ENCODE results near the gene JPT1. TPM values are rescaled to one million over a fixed set of nuclear protein-coding genes. Genes with fewer than 3 reads are reported as not detected.
A peak's percentile ranks its signal among the peaks of the same experiment; 100 is the strongest.
"Not testable (repeated sequence)": the region's sequence is repeated elsewhere in the genome, so short reads cannot be mapped to it uniquely, and the experiment has no call there.

Gene JPT1
- total RNA-seq, 1 experiment from 2014 or later: 341 TPM

- no peak for TF ChIP-seq ZNF396 (CRISPR knock-in tag; IDR thresholded peaks at IDR 0.05; ENCODE audit: borderline replicate concordance)
- TF ChIP-seq GRHL2 (CRISPR knock-in tag; IDR thresholded peaks at IDR 0.05; ENCODE audit: insufficient replicate concordance, severe bottlenecking): no peak
These were observed 14.7 kb upstream of the JPT1 start (continued) for GRCh38 chr17:75168998-75169397.

GRCh38 chr17:75164606-75165005, 10.3 kb upstream of the JPT1 start:
- H3K4me3 Mint-ChIP-seq; H3K27me3 Mint-ChIP-seq (ENCODE audit: low read depth); H3K4me1 Mint-ChIP-seq; POLR2A ChIA-PET; H3K9me3 Mint-ChIP-seq; ATAC-seq; H3K27ac Mint-ChIP-seq; DNase-seq (ENCODE audit: low spot score): not testable (repeated sequence)
- CTCF ChIA-PET: interaction anchor here (0.6 to 0.9 kb wide), 2 partner anchors 110 to 516 kb away, joined by 3 to 4 read pairs; no protein-coding TSS in a partner anchor
- peaks cover 36% of the 10 kb centered on the region for H3K36me3 Mint-ChIP-seq

- Mint-ChIP-seq H3K9me3 (no peaks in the 10 kb centered on the region), H3K4me3 (no peak overlapping the region), H3K36me3 (peaks cover 27% of the 10 kb centered on the region), H3K27me3 (ENCODE audit: low read depth) (no peaks in the 10 kb centered on the region), H3K4me1 (0 out of 2 replicates have a peak, but pooled peaks cover 2% of the 10 kb centered on the region), H3K27ac (no peak overlapping the region)
- DNase-seq (ENCODE audit: low spot score): no peak
- ChIA-PET POLR2A (interaction anchor here (0.6 kb wide), 2 partner anchors 84 to 258 kb away, joined by 3 to 5 read pairs; no protein-coding TSS in a partner anchor), CTCF (interaction anchor here (1.0 to 1.6 kb wide), 2 partner anchors 9 to 33 kb away, joined by 3 to 7 read pairs; no protein-coding TSS in a partner anchor)
- ATAC-seq: no peak
- TF ChIP-seq ZNF121 (CRISPR knock-in tag; IDR thresholded peaks at IDR 0.05) (peak; percentile 55; the same call in 1 of the 2 replicates), NR2C2 (CRISPR knock-in tag; IDR thresholded peaks at IDR 0.05) (no peak)
These were observed 8.8 kb upstream of the JPT1 start for GRCh38 chr17:75163074-75163473.

GRCh38 chr17:75160211-75160610, 5.9 kb upstream of the JPT1 start:
- H3K4me3 Mint-ChIP-seq: no peak overlapping the region
- ATAC-seq: no peak
- ChIA-PET POLR2A (interaction anchor here (0.7 kb wide), 1 partner anchor 40 kb away, joined by 3 read pairs; no protein-coding TSS in a partner anchor), CTCF (no interaction called here)
- DNase-seq (ENCODE audit: low spot score): no peak
- H3K36me3 Mint-ChIP-seq: peaks cover 6% of the 10 kb centered on the region
- H3K27ac Mint-ChIP-seq: no peak overlapping the region
- no peak for TF ChIP-seq ARID4B (CRISPR knock-in tag; IDR thresholded peaks at IDR 0.05; ENCODE audit: borderline replicate concordance)
- TF ChIP-seq ZNF423 (CRISPR knock-in tag; IDR thresholded peaks at IDR 0.05): no peak
- no peak for TF ChIP-seq ZNF263 (CRISPR knock-in tag; IDR thresholded peaks at IDR 0.05; ENCODE audit: low read depth)
- H3K4me1 Mint-ChIP-seq: peaks cover 15% of the 10 kb centered on the region
- H3K27me3 Mint-ChIP-seq (ENCODE audit: low read depth): no peaks in the 10 kb centered on the region
- H3K9me3 Mint-ChIP-seq: no peaks in the 10 kb centered on the region

- Mint-ChIP-seq H3K36me3 (peaks cover 6% of the 10 kb centered on the region; the same call in 1 of the 2 replicates), H3K27ac (peak overlapping the region; percentile 49; the same call in 1 of the 2 replicates), H3K27me3 (ENCODE audit: low read depth) (no peaks in the 10 kb centered on the region), H3K4me1 (peaks cover 21% of the 10 kb centered on the region), H3K9me3 (no peaks in the 10 kb centered on the region), H3K4me3 (no peak overlapping the region)
- CTCF ChIA-PET: interaction anchor here (0.8 kb wide), 2 partner anchors 13 to 81 kb away, joined by 3 read pairs; no protein-coding TSS in a partner anchor
- POLR2A ChIA-PET: interaction anchor here (0.7 kb wide), 1 partner anchor 40 kb away, joined by 3 read pairs; no protein-coding TSS in a partner anchor
- TF ChIP-seq ERG (CRISPR knock-in tag; IDR thresholded peaks at IDR 0.05) (no peak), IRF1 (CRISPR knock-in tag; IDR thresholded peaks at IDR 0.05) (no peak), E2F5 (CRISPR knock-in tag; IDR thresholded peaks at IDR 0.05) (no peak)
- ATAC-seq (no peak), DNase-seq (ENCODE audit: low spot score) (no peak)
These were observed 5.1 kb upstream of the JPT1 start for GRCh38 chr17:75159196-75160031.

GRCh38 chr17:75158480-75158879, 4.2 kb upstream of the JPT1 start:
- H3K27me3 Mint-ChIP-seq (ENCODE audit: low read depth); H3K36me3 Mint-ChIP-seq; H3K9me3 Mint-ChIP-seq; DNase-seq (ENCODE audit: low spot score); H3K4me3 Mint-ChIP-seq; ATAC-seq; POLR2A ChIA-PET: not testable (repeated sequence)
- CTCF ChIA-PET: interaction anchor here (0.7 to 0.8 kb wide), 2 partner anchors 14 to 171 kb away, joined by 3 to 5 read pairs; partner anchors contain the start of gene CDR2L
- H3K4me1 Mint-ChIP-seq: peaks cover 21% of the 10 kb centered on the region
- 0 out of 2 replicates have a peak overlapping the region, but pooled peaks have one; percentile 29 for H3K27ac Mint-ChIP-seq
